Transverse colon (tissue), 4 donors: ENCODE data around the gene XRN2.

ENCODE experiments used
- POLR2A ChIP-seq: fragments of 450-650 bp; IDR thresholded peaks from one replicate; pipeline ENCODE4 v1.6.1; 2016; ENCODE audit warnings: antibody characterized with exemption, mild to moderate bottlenecking, moderate library complexity
- POLR2AphosphoS5 ChIP-seq, 3 donors: sonication (generic); formaldehyde crosslinking; IDR thresholded peaks; one replicate each; pipeline ENCODE4 v1.6.1; 2016; ENCODE audit warnings: antibody characterized with exemption in 3 of 3
- TF ChIP-seq, protein P1 (sequence below), 5 experiments: fragments of 200-600 bp in 3 of 5; fragments of 450-650 bp in 2 of 5; sonication (generic) in 3 of 5; IDR thresholded peaks; 1 replicate in 2 of 5; 2 replicates in 3 of 5; pipeline ENCODE4 v1.5.1; 2016 to 2017; ENCODE audit warnings: antibody characterized with exemption in 5 of 5, inconsistent platforms in 3 of 5, mild to moderate bottlenecking in 2 of 5, moderate library complexity in 1 of 5

DNA sequence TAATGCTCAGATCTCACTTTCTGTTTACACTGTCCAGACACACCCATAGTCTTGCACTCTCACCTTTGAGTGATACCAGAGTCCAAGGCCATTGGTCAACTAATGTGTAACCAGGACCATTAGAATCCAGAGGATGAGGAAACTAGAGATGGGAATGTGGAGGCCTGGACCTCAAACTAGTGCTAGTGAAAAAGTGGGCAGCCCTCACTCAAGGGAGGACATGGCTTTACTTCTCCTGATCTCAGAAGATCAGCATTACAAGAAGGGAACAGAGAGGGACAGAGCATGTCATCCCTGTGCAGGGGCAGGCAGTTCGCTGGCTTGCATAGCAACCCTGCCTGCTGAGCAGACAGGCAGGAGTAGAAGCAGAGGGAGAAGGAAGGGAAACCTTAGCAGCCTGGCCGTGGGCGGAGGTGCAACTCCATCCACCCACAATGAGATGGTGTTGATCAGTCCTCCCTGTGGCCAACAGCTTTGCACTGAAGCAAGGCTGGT, 22.6 kb upstream of the XRN2 start:
- TF ChIP-seq, protein P1, sequence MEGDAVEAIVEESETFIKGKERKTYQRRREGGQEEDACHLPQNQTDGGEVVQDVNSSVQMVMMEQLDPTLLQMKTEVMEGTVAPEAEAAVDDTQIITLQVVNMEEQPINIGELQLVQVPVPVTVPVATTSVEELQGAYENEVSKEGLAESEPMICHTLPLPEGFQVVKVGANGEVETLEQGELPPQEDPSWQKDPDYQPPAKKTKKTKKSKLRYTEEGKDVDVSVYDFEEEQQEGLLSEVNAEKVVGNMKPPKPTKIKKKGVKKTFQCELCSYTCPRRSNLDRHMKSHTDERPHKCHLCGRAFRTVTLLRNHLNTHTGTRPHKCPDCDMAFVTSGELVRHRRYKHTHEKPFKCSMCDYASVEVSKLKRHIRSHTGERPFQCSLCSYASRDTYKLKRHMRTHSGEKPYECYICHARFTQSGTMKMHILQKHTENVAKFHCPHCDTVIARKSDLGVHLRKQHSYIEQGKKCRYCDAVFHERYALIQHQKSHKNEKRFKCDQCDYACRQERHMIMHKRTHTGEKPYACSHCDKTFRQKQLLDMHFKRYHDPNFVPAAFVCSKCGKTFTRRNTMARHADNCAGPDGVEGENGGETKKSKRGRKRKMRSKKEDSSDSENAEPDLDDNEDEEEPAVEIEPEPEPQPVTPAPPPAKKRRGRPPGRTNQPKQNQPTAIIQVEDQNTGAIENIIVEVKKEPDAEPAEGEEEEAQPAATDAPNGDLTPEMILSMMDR (IDR thresholded peaks at IDR 0.05) = no peak
- TF ChIP-seq POLR2A = no peak
- no peak for TF ChIP-seq POLR2AphosphoS5 (IDR thresholded peaks at IDR 0.05)
